RWPE2 (cell line): ENCODE measurements around the gene NFU1.

Source experiments
- ATAC-seq: fragments of 200-7000 bp; cut with Tn5 transposase; 3 replicates; pipeline ENCODE4 v1.9.1; 2021; ENCODE audit warnings: low read depth
- DNase-seq: peaks from one replicate; pipeline ENCODE4 v3.0.0-alpha.2; 2020; ENCODE audit warnings: low spot score
- H3K27ac ChIP-seq: fragments of 450-650 bp; 2 replicates; pipeline ENCODE4 v1.5.1; 2017; ENCODE audit warnings: mild to moderate bottlenecking; ENCODE audit not compliant: poor library complexity, severe bottlenecking
- H3K27me3 ChIP-seq: fragments of 250-450 bp; sonication (Bioruptor Pico); 2 replicates; pipeline ENCODE4 v1.5.1; 2021; ENCODE audit warnings: mild to moderate bottlenecking, moderate library complexity; ENCODE audit not compliant: insufficient read depth, poor library complexity, severe bottlenecking
- H3K36me3 ChIP-seq: fragments of 250-450 bp; sonication (Bioruptor Pico); 2 replicates; pipeline ENCODE4 v1.5.1; 2020; ENCODE audit warnings: low read depth, mild to moderate bottlenecking, moderate library complexity
- H3K4me1 ChIP-seq: fragments of 250-450 bp; sonication (Bioruptor Pico); 2 replicates; pipeline ENCODE4 v1.5.1; 2021; ENCODE audit warnings: mild to moderate bottlenecking, moderate library complexity; ENCODE audit not compliant: insufficient read depth, poor library complexity, severe bottlenecking
- H3K4me3 ChIP-seq: fragments of 250-450 bp; sonication (Bioruptor Pico); 2 replicates; pipeline ENCODE4 v1.5.1; 2021; ENCODE audit warnings: mild to moderate bottlenecking, moderate library complexity; ENCODE audit not compliant: severe bottlenecking
- H3K9me3 ChIP-seq: fragments of 250-450 bp; sonication (Bioruptor Pico); 2 replicates; pipeline ENCODE4 v1.5.1; 2021; ENCODE audit warnings: mild to moderate bottlenecking, moderate library complexity; ENCODE audit not compliant: severe bottlenecking
- TF ChIP-seq, protein P1 (sequence below): fragments of 450-650 bp; IDR thresholded peaks from one replicate; pipeline ENCODE4 v1.5.1; 2017; ENCODE audit warnings: mild to moderate bottlenecking, moderate library complexity; ENCODE audit not compliant: poor library complexity, severe bottlenecking

NFU1 gene

DNA sequence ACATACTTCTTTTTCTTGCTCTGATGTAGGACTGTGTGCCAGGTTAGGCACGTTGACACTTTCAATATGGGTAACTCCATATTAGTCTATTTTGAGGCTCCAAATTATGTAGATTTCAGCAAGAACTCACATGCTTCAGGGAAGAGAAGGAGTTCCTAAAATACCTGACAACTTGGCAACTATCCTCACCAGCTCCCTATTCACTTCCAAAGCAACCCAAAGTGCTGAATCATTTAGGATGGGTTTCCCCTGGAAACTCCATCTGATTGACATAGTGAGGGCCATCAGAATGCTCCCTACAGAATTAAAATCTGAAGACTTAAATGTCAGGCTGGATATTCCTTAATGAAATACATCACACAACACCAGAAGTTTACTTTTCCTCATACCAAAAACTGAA lies 32.5 kb upstream of the NFU1 start:
- H3K4me3 ChIP-seq: no peak overlapping the region
- TF ChIP-seq, protein P1, sequence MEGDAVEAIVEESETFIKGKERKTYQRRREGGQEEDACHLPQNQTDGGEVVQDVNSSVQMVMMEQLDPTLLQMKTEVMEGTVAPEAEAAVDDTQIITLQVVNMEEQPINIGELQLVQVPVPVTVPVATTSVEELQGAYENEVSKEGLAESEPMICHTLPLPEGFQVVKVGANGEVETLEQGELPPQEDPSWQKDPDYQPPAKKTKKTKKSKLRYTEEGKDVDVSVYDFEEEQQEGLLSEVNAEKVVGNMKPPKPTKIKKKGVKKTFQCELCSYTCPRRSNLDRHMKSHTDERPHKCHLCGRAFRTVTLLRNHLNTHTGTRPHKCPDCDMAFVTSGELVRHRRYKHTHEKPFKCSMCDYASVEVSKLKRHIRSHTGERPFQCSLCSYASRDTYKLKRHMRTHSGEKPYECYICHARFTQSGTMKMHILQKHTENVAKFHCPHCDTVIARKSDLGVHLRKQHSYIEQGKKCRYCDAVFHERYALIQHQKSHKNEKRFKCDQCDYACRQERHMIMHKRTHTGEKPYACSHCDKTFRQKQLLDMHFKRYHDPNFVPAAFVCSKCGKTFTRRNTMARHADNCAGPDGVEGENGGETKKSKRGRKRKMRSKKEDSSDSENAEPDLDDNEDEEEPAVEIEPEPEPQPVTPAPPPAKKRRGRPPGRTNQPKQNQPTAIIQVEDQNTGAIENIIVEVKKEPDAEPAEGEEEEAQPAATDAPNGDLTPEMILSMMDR: no peak
- ATAC-seq (peak; percentile 17; the same call in 1 of the 3 replicates), DNase-seq (no peak)
- H3K36me3 ChIP-seq: no peaks in the 10 kb centered on the region
- H3K4me1 ChIP-seq: peaks cover 2% of the 10 kb centered on the region
- no peaks in the 10 kb centered on the region for H3K9me3 ChIP-seq
- no peak overlapping the region for H3K27ac ChIP-seq
- H3K27me3 ChIP-seq: no peaks in the 10 kb centered on the region

DNA sequence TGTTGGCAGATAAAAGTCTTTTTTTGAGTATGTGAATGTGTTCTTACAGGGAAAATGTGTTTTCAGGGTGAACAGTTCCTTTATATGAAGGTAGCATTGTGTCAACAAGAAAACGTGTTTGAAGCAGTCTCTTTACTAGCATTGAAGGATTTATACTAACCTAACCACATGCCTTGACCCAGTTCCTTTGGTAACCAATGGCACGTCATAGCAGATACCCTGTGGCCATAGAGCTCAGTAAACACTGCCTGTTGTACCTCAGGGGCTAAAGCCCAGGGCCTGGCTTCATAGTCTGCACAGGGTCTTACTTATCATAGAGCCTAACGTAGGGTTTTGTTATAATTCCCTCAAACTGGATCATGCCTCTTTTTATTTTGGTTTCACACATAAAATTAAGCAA lies 32.1 kb upstream of the NFU1 start:
- no peaks in the 10 kb centered on the region for H3K36me3 ChIP-seq
- H3K9me3 ChIP-seq: no peaks in the 10 kb centered on the region
- ATAC-seq: no peak

DNA sequence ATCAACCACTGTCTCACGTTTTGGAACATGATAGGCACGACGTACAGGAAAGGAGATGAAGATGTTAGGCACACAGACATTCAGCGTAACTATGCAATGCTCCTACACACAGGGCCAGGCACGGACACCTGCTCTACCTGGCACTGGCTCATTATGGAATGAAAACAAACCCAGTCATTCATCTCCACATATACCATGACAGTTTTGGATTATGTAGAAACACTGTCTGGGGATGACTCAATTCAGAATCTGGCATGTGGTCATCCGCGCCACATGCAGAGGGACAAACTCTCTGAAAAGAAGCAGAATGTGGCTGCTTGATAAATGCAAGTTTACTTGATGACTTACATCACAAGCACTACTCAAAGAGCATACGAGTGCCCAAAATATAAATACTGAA lies 29.5 kb upstream of the NFU1 start:
- TF ChIP-seq, protein P1: no peak
- no peaks in the 10 kb centered on the region; the same call in 1 of the 2 replicates for H3K36me3 ChIP-seq
- no peak for ATAC-seq

More for the DNA sequence above, 32.1 kb upstream of the NFU1 start:
- Histone ChIP-seq H3K4me1 (peaks cover 4% of the 10 kb centered on the region), H3K27ac (no peak overlapping the region), H3K4me3 (no peak overlapping the region), H3K27me3 (no peaks in the 10 kb centered on the region)
- no peak for DNase-seq
- TF ChIP-seq, protein P1: no peak

DNA sequence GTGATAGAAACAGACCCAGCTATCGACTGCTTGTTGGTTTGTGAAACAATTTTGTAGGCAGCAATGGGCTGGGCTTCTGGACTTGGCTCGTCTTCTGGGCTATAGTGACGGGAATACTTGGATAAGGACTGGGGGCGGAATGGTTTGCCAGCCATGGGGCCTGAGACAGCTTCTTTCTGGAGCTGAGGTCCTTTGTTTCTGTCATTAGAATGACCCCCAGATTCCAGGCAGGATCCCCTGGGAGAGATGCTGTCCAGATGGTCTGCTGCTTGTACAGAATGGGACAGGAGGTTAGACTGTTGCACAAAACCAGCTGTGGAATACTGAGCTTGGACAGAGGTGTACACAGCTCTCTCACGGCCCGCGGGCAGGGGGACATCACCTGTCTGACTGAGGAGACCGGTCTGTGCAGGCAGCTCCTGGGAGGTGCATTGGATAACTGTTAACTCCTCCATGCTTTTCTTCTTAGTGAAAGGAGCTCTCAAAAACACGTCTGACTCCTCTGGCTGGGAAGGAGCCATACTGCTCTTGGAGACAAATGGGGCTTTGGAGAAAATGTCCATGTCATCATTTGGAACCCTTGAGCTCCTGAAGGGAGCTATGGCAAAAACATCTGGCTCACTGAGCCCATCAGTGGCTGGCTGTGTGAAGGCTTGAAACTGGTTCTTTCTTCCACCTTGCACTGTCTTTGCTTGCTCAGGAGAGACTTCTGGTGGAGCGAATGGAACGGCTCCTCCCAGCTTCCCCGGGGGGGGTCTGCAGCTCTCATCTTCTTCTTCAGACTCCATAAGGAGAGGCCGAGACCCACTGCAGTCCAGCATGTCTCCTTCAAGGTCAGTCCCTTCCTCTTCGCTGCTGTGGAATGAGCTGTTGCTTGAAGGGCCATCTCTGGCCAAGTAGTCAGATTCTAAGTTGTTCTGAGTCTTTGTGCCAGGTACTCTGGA lies 28.6 kb upstream of the NFU1 start:
- Histone ChIP-seq H3K27me3 (no peaks in the 10 kb centered on the region), H3K4me1 (peaks cover 9% of the 10 kb centered on the region), H3K4me3 (no peak overlapping the region), H3K36me3 (no peaks in the 10 kb centered on the region; the same call in 1 of the 2 replicates), H3K9me3 (no peaks in the 10 kb centered on the region), H3K27ac (no peak overlapping the region)
- ATAC-seq: no peak
- no peak for DNase-seq
- TF ChIP-seq, protein P1: no peak

More for the DNA sequence above, 29.5 kb upstream of the NFU1 start:
- DNase-seq: no peak
- Histone ChIP-seq H3K27ac (no peak overlapping the region), H3K27me3 (no peaks in the 10 kb centered on the region), H3K9me3 (no peaks in the 10 kb centered on the region), H3K4me1 (peaks cover 9% of the 10 kb centered on the region), H3K4me3 (no peak overlapping the region)

DNA sequence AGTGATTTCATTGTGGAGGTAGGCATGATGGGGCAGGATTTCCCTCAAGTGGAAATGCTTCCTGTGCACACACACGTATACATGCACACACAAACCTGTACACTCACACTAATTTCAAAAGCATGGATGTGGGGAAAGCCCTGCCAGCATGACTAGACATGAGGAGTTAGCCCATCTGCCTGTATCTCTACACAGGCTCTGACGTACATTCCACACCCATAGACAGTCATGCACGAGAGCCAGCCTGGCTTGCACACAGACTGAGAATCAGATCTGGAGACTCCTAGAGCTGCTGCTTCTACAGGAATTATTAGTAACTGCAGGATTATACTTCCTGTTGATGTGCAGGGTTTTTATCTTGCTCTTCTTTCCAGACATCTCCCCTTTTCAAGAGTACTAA lies 27.3 kb upstream of the NFU1 start:
- H3K4me3 ChIP-seq: no peak overlapping the region
- no peaks in the 10 kb centered on the region; the same call in 1 of the 2 replicates for H3K36me3 ChIP-seq
- TF ChIP-seq, protein P1: no peak
- peak; percentile 99 for ATAC-seq
- peak; percentile 75 for DNase-seq
- H3K4me1 ChIP-seq: peaks cover 9% of the 10 kb centered on the region
- no peaks in the 10 kb centered on the region for H3K9me3 ChIP-seq
- no peaks in the 10 kb centered on the region for H3K27me3 ChIP-seq
- H3K27ac ChIP-seq: peak overlapping the region; percentile 6
